Spinal cord (tissue), 10 donors: ENCODE results near the gene IKZF1. TPM values are rescaled to one million over a fixed set of nuclear protein-coding genes. Genes with fewer than 3 reads are reported as not detected.
A peak's percentile ranks its signal among the peaks of the same experiment; 100 is the strongest.

Experiments used
- DNase-seq, 6 donors: peaks; one replicate each; pipeline versions ENCODE4 v3.0.0 to v3.0.0-alpha.2; 2013 to 2015; ENCODE audit warnings: low spot score in 6 of 6, low read depth in 4 of 6
- H3K27ac ChIP-seq: one replicate; pipeline ENCODE4 v1.5.1; 2013; ENCODE audit warnings: low read depth, low read length, control low read depth
- H3K27me3 ChIP-seq: one replicate; pipeline ENCODE4 v1.6.1; 2013; ENCODE audit warnings: low read length; ENCODE audit not compliant: control insufficient read depth, insufficient read depth
- H3K36me3 ChIP-seq: one replicate; pipeline ENCODE4 v1.6.1; 2013; ENCODE audit warnings: low read length; ENCODE audit not compliant: control insufficient read depth, insufficient read depth
- H3K4me1 ChIP-seq: one replicate; pipeline ENCODE4 v1.6.1; 2013; ENCODE audit warnings: low read length; ENCODE audit not compliant: control insufficient read depth, insufficient read depth
- H3K4me3 ChIP-seq: one replicate; pipeline ENCODE4 v1.5.1; 2013; ENCODE audit warnings: low read depth, low read length, control low read depth
- H3K9me3 ChIP-seq: one replicate; pipeline ENCODE4 v1.6.1; 2013; ENCODE audit warnings: low read length; ENCODE audit not compliant: control insufficient read depth, insufficient read depth
- WGBS: methylation state at CpG from one replicate; pipeline ENCODE4 v1.1.5; 2013; ENCODE audit warnings: missing lambda C conversion rate; ENCODE audit not compliant: insufficient coverage; 5-methylcytosine and 5-hydroxymethylcytosine counted together
- polyA plus RNA-seq, 2 donors: library from polyadenylated mRNA; unstranded; fragments of 120-200 nt; gene quantifications; one replicate each; pipeline ENCODE4 v1.2.1, GENCODE V29; 2013; ENCODE audit not compliant: insufficient read length in 2 of 2
- small RNA-seq: library from RNA; depleted of rRNA; stranded (forward); fragments of <200 nt; gene quantifications from one replicate; pipeline ENCODE3, GENCODE V24; 2014; ENCODE audit warnings: low replicate concordance
- total RNA-seq, 2 donors: library from RNA; depleted of rRNA in 1 of 2; stranded (reverse); fragments of 120-200 nt in 1 of 2; fragments of >200 nt in 1 of 2; gene quantifications; one replicate each; pipeline versions ENCODE4 v1.2.3 to v1.2.4, GENCODE V29; 2013 to 2014
- donor health status: healthy.

IKZF1 gene
- total and polyA plus RNA-seq, 4 donors = 2.9 to 9.0 (median 4.7) TPM

- WGBS = under 1% methylated on average over 56 of the region's 63 CpGs
- peak in 5 of 6 donors; percentile 61 to 96 (median 77) for DNase-seq
- Histone ChIP-seq H3K4me1 (peaks cover 16% of the 10 kb centered on the region), H3K4me3 (peak within 1 kb of the TSS; percentile 80), H3K27me3 (no peaks in the 10 kb centered on the region), H3K36me3 (no peaks in the 10 kb centered on the region), H3K9me3 (no peaks in the 10 kb centered on the region), H3K27ac (peak within 1 kb of the TSS; percentile 35)
Observed at GRCh38 chr7:50449881-50450589, 145.5 kb downstream of the IKZF1 start, which contains the start of gene FIGNL1. Gene FIGNL1 (minus strand): TSS chr7:50450350. CDS start chr7:50447287, 3,063 bp downstream.

GRCh38 chr7:50450590-50451032 is 146.1 kb downstream of the IKZF1 start:
- Histone ChIP-seq H3K27ac (no peak overlapping the region), H3K36me3 (no peaks in the 10 kb centered on the region), H3K4me3 (peak overlapping the region; percentile 80), H3K4me1 (peaks cover 16% of the 10 kb centered on the region), H3K9me3 (no peaks in the 10 kb centered on the region), H3K27me3 (no peaks in the 10 kb centered on the region)
- no peak for DNase-seq
- 27% methylated on average over 29 of the region's 32 CpGs for WGBS

Small RNA genes lying within 50 kb of the gene (small RNA-seq; reads per million reads assigned to genes)
- gene RNU6-1091P = not detected

Other genes with a start within 250 kb of the IKZF1 start
- not detected for gene ZPBP, start 211.5 kb upstream of the IKZF1 start, total RNA-seq
- under 1 TPM; 0.38 to 0.45 TPM for gene ZPBP, start 211.5 kb upstream of the IKZF1 start, polyA plus RNA-seq
- gene FIGNL1, start 145.6 kb downstream of the IKZF1 start, total RNA-seq = 10 to 100 TPM; 20.3 to 28.7 TPM
- gene FIGNL1, start 145.6 kb downstream of the IKZF1 start, polyA plus RNA-seq = 10 to 100 TPM; 18.5 to 21.7 TPM